Epithelial cell of alveolus of lung (primary cell): Measurements from ENCODE around the gene SHANK2. TPM values are rescaled to one million over a fixed set of nuclear protein-coding genes. Genes with fewer than 3 reads are reported as not detected.

ENCODE experiments used
- total RNA-seq: library from RNA; depleted of rRNA; stranded (reverse); fragments of >200 nt; gene quantifications from 2 replicates; pipeline ENCODE4 v1.2.1, GENCODE V29; 2015

SHANK2 gene
- 9.2 and 10.8 TPM in 2 replicates for total RNA-seq

GRCh38 chr11:71252269-71252769, at the start of gene SHANK2:
Gene SHANK2, minus strand, starts transcription at chr11:71252577. Its CDS starts 105,251 bp downstream, at chr11:71147326.

Other genes with a start within 250 kb of the SHANK2 start
- 15.4 and 159 TPM in 2 replicates for gene DHCR7, start 195.8 kb upstream of the SHANK2 start, total RNA-seq
- 39.3 and 47.1 TPM in 2 replicates for gene NADSYN1, start 200.6 kb upstream of the SHANK2 start, total RNA-seq